ENCODE measurements around the gene TSPAN8. TPM values are rescaled to one million over a fixed set of nuclear protein-coding genes. Genes with fewer than 3 reads are reported as not detected.
"Not testable (repeated sequence)": the region's sequence is repeated elsewhere in the genome, so short reads cannot be mapped to it uniquely, and the experiment has no call there.

Gene TSPAN8
- polyA plus RNA-seq, 1 donor from 2014 or later: not detected

GRCh38 chr12:71174146-71174545 lies 16.3 kb upstream of the TSPAN8 start:
- H3K27me3 Mint-ChIP-seq: peaks cover 1% of the 10 kb centered on the region
- H3K27ac Mint-ChIP-seq: no peak overlapping the region
- no peaks in the 10 kb centered on the region for H3K36me3 Mint-ChIP-seq
- H3K4me1 Mint-ChIP-seq: no peaks in the 10 kb centered on the region
- H3K9me3 Mint-ChIP-seq: peaks cover 0 to 6% (median 1%) of the 10 kb centered on the region in 3 donors
- no peak overlapping the region for H3K4me3 Mint-ChIP-seq

GRCh38 chr12:71170456-71170855 lies 12.7 kb upstream of the TSPAN8 start:
- Mint-ChIP-seq H3K4me3 (no peak overlapping the region), H3K4me1 (no peaks in the 10 kb centered on the region), H3K9me3 (peaks cover 5 to 9% (median 6%) of the 10 kb centered on the region in 3 donors), H3K36me3 (no peaks in the 10 kb centered on the region), H3K27me3 (no peaks in the 10 kb centered on the region), H3K27ac (no peak overlapping the region)

DNA sequence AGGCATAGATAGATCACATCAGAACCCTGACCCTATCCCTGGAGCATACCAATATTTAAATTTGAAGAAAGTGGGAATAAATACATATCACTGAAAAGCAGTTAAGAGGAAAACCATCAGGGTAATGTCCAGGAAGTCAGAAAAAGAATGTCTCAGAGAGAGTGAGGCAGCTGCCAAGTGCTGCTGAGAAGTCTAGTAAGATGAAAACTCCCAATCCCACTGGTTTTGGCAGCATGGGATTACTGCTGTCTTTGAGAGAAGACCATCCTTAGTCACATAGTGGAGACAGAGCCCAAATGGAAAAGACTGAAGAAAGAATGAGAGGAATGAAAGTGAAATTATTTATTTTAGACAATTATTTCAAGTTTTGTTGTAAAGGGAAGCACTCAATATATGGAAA lies 11.5 kb upstream of the TSPAN8 start:
- Mint-ChIP-seq H3K27ac (no peak overlapping the region), H3K27me3 (no peaks in the 10 kb centered on the region), H3K36me3 (no peaks in the 10 kb centered on the region), H3K4me3 (no peak overlapping the region), H3K4me1 (no peaks in the 10 kb centered on the region), H3K9me3 (peaks cover 5 to 9% (median 6%) of the 10 kb centered on the region in 3 donors)

DNA sequence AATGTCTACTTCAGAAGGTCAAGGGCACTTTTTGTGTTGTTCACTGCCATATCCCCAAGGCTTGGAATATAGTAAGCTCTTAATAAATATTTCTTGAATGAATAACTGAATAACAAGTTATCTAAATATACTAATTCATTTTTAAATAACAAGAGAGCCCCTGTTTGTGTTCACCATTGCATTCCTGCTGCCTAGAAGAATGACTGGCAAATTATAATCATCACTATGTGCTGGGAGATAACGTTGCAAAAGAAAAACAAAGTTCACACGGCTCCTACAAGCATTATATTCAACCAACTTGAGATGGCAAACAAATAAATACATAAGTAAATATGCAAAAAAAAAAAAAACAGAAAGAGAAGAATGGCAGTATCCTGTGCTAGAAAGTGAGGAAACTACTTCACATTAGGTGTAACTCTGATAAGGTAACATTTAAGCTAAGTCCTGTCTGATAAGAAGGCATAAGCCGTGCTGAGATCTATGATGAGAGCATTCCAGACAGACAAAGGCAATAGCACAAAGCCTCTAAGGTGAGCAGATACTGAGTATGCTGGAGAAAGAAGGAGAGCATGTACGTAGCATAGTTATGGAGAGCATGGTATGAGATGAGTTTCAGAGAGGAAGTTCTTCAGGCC lies 9.2 kb upstream of the TSPAN8 start:
- H3K4me1 Mint-ChIP-seq: no peaks in the 10 kb centered on the region
- no peaks in the 10 kb centered on the region for H3K27me3 Mint-ChIP-seq
- no peak overlapping the region for H3K27ac Mint-ChIP-seq
- peaks cover 5 to 7% (median 6%) of the 10 kb centered on the region in 3 donors for H3K9me3 Mint-ChIP-seq
- no peaks in the 10 kb centered on the region for H3K36me3 Mint-ChIP-seq
- H3K4me3 Mint-ChIP-seq: no peak overlapping the region

DNA sequence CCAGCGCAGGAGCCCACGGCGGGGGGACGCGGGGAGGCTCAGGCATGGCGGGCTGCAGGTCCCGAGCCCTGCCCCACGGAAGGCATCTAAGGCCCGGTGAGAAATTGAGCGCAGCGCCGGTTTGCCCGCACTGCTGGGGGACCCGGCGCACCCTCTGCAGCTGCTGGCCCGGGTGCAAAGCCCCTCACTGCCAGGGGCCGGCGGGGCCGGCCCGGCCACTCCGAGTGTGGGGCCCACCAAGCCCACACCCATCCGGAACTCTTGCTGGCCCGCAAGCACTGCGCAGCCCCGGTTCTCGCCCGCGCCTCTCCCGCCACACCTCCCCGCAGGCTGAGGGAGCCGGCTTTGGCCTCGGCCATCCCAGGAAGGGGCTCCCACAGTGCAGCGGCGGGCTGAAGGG lies 8.5 kb upstream of the TSPAN8 start:
- Mint-ChIP-seq H3K9me3 (peaks cover 5 to 7% (median 6%) of the 10 kb centered on the region in 3 donors), H3K4me3 (no peak overlapping the region), H3K27me3 (no peaks in the 10 kb centered on the region), H3K36me3 (no peaks in the 10 kb centered on the region), H3K4me1 (no peaks in the 10 kb centered on the region), H3K27ac (no peak overlapping the region)

- H3K36me3 Mint-ChIP-seq: not testable (repeated sequence)
These were observed 8.0 kb upstream of the TSPAN8 start for GRCh38 chr12:71165780-71166179.

GRCh38 chr12:71164568-71165197 lies 6.9 kb upstream of the TSPAN8 start:
- Mint-ChIP-seq H3K27me3 (no peaks in the 10 kb centered on the region), H3K4me3 (no peak overlapping the region), H3K36me3 (no peaks in the 10 kb centered on the region), H3K9me3 (peaks cover 5 to 6% (median 5%) of the 10 kb centered on the region in 3 donors), H3K27ac (no peak overlapping the region), H3K4me1 (no peaks in the 10 kb centered on the region)

More at GRCh38 chr12:71165780-71166179, 8.0 kb upstream of the TSPAN8 start:
- H3K27me3 Mint-ChIP-seq, H3K9me3 Mint-ChIP-seq, H3K4me3 Mint-ChIP-seq, H3K4me1 Mint-ChIP-seq, H3K27ac Mint-ChIP-seq: not testable (repeated sequence)

GRCh38 chr12:71164166-71164565 lies 6.4 kb upstream of the TSPAN8 start:
- H3K4me3 Mint-ChIP-seq: no peak overlapping the region
- no peaks in the 10 kb centered on the region for H3K27me3 Mint-ChIP-seq
- no peaks in the 10 kb centered on the region for H3K36me3 Mint-ChIP-seq
- no peaks in the 10 kb centered on the region for H3K4me1 Mint-ChIP-seq
- H3K27ac Mint-ChIP-seq: no peak overlapping the region
- peaks cover 5 to 6% (median 5%) of the 10 kb centered on the region in 3 donors for H3K9me3 Mint-ChIP-seq

- Mint-ChIP-seq H3K9me3 (peaks cover 5 to 6% (median 5%) of the 10 kb centered on the region in 3 donors), H3K27ac (no peak overlapping the region), H3K4me3 (no peak overlapping the region), H3K36me3 (no peaks in the 10 kb centered on the region), H3K27me3 (no peaks in the 10 kb centered on the region), H3K4me1 (no peaks in the 10 kb centered on the region)
These were observed 5.3 kb upstream of the TSPAN8 start for GRCh38 chr12:71162832-71163763.

GRCh38 chr12:71161591-71161990 lies 3.8 kb upstream of the TSPAN8 start:
- no peaks in the 10 kb centered on the region for H3K36me3 Mint-ChIP-seq
- no peaks in the 10 kb centered on the region for H3K27me3 Mint-ChIP-seq
- no peaks in the 10 kb centered on the region for H3K9me3 Mint-ChIP-seq
- H3K4me3 Mint-ChIP-seq: no peak overlapping the region
- H3K27ac Mint-ChIP-seq: no peak overlapping the region
- H3K4me1 Mint-ChIP-seq: no peaks in the 10 kb centered on the region

- Mint-ChIP-seq H3K27me3 (no peaks in the 10 kb centered on the region), H3K36me3 (no peaks in the 10 kb centered on the region), H3K4me1 (no peaks in the 10 kb centered on the region), H3K27ac (no peak overlapping the region), H3K9me3 (no peaks in the 10 kb centered on the region), H3K4me3 (no peak overlapping the region)
These were observed 2.8 kb upstream of the TSPAN8 start for GRCh38 chr12:71160585-71160984.

- H3K36me3 Mint-ChIP-seq: no peaks in the 10 kb centered on the region
- H3K4me1 Mint-ChIP-seq: no peaks in the 10 kb centered on the region
- H3K27me3 Mint-ChIP-seq: no peaks in the 10 kb centered on the region
- no peak overlapping the region for H3K4me3 Mint-ChIP-seq
- peaks cover 0 to 3% (median 0%) of the 10 kb centered on the region in 3 donors for H3K9me3 Mint-ChIP-seq
- H3K27ac Mint-ChIP-seq: no peak overlapping the region
These were observed 2.1 kb upstream of the TSPAN8 start for GRCh38 chr12:71159878-71160277.

DNA sequence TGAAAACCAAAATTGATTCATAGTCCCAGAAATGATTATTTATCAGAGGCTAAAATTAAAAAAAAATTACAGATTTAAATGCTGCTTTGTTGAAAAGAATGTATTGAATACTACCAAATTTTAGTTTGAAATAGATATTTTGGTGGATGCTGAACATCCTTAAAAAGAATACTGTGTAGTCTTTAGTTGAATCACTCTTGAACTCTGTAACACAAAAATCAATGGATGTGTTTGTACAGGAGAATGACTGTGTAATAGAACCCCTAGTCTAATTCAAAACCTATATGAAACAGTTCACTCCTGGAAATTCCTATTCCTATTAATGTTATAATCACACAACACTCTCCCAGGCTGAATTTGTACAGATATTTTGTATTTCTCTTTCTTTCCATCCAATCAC lies 1.5 kb upstream of the TSPAN8 start:
- no peak overlapping the region for H3K27ac Mint-ChIP-seq
- H3K9me3 Mint-ChIP-seq: peaks cover 0 to 3% (median 0%) of the 10 kb centered on the region in 3 donors
- H3K4me1 Mint-ChIP-seq: no peaks in the 10 kb centered on the region
- no peaks in the 10 kb centered on the region for H3K27me3 Mint-ChIP-seq
- H3K4me3 Mint-ChIP-seq: no peak overlapping the region
- no peaks in the 10 kb centered on the region for H3K36me3 Mint-ChIP-seq

DNA sequence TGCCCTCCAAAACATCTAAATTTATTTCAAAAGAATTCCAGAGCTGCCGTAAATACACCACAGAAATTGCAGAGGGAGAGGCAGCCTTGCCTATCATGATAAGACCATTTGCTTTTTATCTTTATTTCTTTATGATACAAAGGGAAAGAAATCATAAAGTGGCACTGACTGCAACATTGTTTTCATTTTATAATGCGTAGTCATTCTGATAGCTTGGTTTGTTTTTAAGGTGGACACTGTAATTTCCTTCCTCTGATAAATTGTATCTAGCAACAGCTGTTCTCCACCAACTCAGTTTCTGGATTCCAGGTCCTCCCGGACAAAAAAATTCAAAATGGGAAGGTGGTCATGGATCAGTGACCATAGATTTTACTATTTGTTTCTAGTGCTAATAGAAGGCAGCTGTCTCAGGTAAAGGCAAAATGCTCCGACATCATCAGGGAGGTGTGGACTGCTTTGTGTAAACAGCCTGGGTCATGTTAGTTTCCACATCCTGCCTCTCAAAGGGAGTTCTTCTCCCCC lies 623 bp upstream of the TSPAN8 start:
- no peak overlapping the region for H3K4me3 Mint-ChIP-seq
- H3K9me3 Mint-ChIP-seq: peaks cover 0 to 3% (median 0%) of the 10 kb centered on the region in 3 donors
- no peaks in the 10 kb centered on the region for H3K36me3 Mint-ChIP-seq
- H3K27ac Mint-ChIP-seq: no peak overlapping the region
- no peaks in the 10 kb centered on the region for H3K4me1 Mint-ChIP-seq
- H3K27me3 Mint-ChIP-seq: no peaks in the 10 kb centered on the region

DNA sequence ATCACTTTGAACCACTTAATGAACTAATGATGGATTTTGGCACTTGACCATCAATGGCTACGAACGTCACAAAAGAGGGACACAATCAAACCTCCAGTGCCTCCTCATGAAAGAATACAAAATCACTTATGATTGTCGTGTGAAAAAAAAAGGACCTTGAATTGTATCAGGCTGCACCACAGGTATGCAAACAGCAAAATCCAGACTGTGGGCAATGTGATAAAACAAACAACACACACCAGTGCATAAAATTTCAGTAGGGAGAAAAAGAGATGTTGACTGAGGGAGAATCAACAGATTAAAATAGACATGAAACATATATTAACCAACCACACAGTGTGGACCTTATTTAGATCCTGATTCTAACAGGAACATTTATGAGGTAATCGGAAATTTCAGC lies 2.6 kb downstream of the TSPAN8 start:
- Mint-ChIP-seq H3K4me1 (no peaks in the 10 kb centered on the region), H3K9me3 (peaks cover 0 to 7% (median 4%) of the 10 kb centered on the region in 3 donors), H3K36me3 (no peaks in the 10 kb centered on the region), H3K27ac (no peak overlapping the region), H3K4me3 (no peak overlapping the region), H3K27me3 (no peaks in the 10 kb centered on the region)

Data from IgD-negative memory B cell (primary cell).